HG02938 (cell line): ENCODE results near the gene IQGAP3.
A peak's percentile ranks its signal among the peaks of the same experiment; 100 is the strongest.
"Not testable (repeated sequence)": the region's sequence is repeated elsewhere in the genome, so short reads cannot be mapped to it uniquely, and the experiment has no call there.

Source experiments
- ATAC-seq: cut with Tn5 transposase; IDR thresholded peaks from one replicate; pipeline ENCODE4 v1.9.1; 2021; ENCODE audit warnings: mild to moderate bottlenecking, moderate library complexity; ENCODE audit not compliant: unreplicated experiment

The IQGAP3 gene

DNA sequence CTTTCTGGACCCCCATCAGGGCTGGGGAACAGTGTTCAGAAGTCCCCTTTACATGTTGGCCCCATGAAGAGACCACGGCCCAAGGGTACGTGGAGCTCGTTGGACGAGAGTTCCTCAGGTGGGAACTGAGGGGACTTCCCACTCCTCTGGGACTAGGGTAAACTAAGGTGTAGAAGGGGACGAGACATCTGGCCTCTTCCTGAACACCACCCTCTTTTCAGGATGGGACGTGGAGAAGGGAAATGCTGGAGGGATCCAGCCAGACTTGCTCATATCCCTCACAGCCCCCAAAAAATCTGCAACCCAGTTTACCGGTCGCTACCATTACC is 21.3 kb upstream of the IQGAP3 start:
- no peak for ATAC-seq

DNA sequence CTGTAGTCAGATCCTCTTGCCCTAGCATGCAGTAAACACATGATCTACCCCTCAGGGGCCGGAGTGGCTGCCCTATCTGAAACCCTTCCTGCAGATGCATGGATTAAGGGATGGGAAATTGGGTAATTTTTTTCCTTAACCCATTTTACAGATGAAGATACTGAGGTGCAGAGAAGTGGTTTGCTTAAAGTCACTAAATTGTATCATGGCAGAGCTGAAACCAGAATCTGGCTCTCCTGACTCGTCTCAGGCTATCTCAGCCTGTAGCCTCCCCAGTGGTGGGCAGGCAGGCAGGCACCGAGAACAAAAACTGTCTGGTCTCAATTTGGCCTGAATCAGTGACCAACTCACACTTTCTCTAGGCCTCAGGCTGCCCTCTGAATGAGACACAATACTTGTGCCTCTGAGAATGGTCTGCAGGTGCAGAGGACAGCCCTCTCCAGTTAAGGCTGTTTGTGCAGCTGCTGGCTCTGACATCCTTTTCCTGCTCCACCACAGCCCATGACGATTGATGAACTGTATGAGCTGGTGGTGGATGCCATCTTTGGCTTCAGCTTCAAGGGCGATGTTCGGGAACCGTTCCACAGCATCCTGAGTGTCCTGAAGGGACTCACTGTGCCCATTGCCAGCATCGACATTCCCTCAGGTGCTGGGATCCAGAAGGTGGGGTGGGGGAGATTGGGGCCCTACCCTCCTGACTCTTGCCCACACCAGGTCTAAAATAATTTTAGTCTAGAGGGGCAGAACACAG is 20.7 kb upstream of the IQGAP3 start:
- no peak for ATAC-seq

DNA sequence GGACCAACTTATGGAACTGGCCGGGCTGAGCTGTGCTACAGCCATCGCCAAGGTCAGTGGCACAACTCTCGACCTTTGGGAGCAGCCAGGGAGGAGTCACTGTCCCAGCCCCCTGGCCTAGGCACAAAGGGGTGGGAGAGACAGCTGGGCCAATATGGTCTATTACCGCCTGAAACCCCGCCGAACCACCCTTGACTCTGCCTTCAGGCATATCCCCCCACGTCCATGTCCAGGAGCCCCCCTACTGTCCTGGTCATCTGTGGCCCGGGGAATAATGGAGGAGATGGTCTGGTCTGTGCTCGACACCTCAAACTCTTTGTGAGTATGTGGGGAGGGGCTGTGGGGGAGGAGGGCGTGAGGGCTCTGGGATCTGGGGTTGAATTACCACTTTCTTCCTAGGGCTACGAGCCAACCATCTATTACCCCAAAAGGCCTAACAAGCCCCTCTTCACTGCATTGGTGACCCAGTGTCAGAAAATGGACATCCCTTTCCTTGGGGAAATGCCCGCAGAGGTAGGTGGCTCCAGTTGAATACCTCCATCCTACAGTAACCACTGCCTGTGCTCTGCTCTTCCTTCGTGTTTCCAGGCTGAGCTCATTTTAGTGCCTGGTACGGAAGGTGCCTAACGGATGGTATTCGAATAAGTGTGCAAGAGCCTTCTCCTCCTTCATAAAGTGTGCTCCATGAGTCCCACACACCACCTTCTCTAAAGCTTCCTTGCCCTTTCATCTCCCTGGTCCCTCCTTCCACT is 20.0 kb upstream of the IQGAP3 start:
- ATAC-seq, result no peak

DNA sequence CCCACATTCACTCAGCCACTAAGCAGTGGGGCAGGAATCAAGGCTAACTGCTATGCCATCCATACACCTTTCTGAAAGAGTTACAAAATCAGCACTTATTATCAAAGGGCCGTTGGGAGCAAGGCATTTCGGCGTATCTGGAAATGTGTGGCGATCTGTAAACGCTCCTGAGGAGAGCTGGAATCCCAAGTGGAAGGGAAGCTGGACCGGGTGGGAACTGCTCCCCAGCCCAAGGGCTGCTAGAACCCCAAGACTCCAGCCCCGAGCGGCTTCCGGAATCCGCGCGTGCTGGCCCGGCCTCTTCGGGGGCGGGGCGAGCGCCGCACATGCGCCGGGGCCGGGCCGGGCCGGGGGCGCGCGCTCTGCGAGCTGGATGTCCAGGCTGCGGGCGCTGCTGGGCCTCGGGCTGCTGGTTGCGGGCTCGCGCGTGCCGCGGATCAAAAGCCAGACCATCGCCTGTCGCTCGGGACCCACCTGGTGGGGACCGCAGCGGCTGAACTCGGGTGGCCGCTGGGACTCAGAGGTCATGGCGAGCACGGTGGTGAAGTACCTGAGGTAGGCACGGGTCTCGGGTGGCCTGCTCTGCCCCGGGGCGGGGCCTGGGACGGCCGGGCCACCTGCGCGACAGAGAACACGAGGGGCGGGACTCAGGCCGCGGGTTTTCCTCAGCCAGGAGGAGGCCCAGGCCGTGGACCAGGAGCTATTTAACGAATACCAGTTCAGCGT is 19.2 kb upstream of the IQGAP3 start, which contains the start of gene NAXE:
NAXE (plus strand) TSS at position 345 of the 726 bp plus-strand sequence; CDS start at position 374, 29 bp downstream.
- peak; percentile 73 for ATAC-seq

DNA sequence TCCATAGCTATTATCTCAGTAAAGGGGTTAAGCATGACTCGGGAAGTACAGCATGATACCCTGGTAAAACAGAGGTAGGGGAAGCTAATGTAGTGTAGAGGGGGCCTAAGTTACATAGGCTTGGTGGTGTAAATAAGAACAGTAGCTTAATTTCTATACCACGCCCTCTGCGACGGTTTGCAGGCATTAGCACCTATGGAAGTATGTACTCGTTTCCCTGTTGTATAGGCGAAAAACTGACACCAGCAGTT is 18.7 kb upstream of the IQGAP3 start:
- no peak for ATAC-seq

DNA sequence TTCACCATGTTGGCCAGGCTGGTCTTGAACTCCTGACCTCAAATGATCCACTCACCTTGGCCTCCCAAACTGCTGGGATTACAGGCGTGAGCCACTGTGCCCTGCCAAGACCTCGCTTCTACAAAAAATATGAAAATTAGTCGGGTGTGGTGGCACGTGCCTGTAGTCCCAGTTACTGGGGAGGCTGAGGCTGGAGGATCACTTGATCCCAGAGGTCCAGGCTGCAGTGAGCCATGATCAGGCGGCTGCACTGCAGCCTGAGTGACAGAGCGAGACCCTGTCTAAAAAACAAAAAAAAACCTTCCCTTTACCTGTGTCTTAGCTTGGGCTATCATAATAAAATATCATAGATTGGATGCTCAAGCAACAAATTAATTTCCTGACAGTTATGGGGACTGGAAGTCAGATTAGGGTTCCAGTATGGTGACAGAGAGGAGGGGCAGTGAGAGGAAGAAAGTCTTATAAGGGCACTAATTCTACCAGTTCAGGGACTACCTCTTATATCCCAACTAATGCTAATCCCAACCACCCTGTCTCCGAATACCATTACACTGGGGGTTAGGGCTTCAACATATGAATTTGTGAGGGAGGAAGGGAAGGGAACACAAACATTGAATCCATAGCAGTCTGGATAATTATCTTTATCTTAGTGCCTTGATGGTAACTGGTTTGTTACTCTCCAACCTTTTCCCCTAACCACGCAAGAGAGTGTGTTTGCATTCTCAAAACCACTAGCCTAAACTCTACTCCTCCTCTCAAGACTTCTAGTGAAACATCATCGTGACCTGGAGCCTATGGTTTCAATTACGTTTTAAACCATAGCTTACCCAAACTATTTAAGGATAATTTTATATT is 18.2 kb upstream of the IQGAP3 start:
- ATAC-seq, result no peak

DNA sequence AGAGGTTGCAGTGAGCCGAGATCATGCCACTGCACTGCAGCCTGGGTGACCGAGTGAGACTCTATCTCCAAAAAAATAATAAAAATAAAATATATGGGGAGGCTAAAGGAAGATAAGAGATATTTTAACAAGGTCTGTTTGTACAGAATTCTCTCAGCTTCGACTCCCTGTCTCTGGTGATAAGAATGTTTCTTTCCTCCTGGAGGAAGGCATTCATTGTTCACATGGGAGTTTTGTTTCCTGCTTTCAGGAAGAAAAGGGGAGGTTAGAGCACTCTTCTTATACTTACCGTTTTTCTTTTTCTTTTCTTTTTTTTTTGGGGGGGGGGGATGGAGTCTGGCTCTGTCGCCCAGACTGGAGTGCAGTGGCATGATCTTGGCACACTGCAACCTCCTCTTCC is 17.2 kb upstream of the IQGAP3 start:
- ATAC-seq, result no peak

DNA sequence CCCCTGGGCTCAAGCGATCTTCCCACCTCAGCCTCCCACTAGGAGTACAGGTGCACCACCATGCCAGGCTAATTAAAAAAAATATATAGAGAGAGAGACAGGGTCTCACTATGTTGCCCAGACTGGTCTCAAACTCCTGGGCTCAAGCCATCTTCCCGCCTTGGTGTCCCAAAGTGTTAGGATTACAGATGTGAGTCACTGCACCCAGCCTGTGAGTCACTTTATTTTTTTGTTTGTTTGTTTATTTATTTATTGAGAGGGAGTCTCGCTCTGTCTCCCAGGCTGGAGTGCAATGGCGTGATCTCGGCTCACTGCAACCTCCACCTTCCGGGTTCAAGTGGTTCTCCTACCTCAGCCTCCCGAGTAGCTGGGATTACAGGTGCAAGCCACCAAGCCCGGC is 15.6 kb upstream of the IQGAP3 start:
- ATAC-seq, result not testable (repeated sequence)

DNA sequence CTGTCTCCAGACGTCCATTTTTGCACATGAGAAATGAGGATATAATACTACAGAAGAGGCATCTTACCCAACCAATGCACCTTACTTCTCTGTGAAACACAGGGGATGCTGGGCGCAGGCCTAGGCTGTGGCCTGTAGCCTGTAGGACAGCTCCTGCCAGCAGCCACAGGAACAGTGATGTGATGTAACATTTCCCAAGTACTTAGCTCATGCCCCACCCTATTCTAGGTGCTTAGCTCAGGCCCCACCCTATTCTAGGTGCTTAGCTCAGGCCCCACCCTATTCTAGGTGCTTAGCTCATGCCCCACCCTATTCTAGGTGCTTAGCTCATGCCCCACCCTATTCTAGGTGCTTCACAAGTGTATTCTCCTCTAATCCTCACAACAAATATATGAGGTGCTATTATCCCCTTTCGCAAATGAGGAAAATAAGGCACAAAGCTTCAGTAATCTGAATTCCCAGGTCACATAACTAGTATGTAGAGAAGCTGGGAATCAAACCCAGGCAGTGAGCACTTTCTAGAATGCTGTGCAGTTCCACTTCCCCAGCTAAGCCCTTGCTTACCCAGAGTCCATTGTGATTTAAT is 14.6 kb upstream of the IQGAP3 start:
- no peak for ATAC-seq

DNA sequence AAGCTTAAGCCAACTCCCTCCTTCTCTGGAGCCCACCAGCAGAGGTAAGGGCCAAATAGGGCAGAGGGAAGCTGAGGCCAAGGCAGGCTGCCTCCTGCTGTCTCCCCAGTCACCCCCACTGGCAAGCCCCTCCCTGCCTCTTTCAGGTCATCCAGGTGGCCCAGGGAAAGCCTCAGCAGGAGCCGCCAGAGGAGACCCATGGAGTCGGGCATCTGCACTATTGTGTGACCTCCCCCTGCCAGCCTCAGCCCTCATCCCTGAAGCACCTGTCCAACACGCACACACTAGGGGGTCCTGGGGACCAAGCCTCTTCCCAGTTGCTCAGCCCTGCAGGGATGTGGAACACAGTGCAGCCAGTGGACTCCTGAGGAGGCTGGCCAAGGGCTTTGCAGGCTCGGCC is 14.0 kb upstream of the IQGAP3 start:
- ATAC-seq, result no peak

DNA sequence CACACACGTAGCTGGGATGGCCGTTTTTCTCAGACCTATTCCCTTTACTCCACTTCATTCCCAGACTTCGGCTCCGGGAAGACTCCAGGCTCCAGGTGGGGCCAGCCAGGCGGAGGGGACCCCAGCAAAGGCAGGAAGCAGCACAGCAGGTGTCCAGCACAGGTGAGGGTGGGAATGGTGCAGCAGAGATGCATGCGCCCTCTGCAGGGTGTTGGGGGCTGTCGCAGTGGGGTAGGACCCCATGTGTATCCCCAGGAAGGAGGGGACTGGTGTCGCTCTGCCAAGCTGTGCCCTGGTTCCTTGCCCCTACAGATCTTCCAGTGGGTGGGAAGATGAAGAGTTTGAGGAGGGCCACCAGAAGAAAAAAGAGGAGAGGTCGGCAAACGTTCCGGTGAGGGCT is 12.4 kb upstream of the IQGAP3 start:
- no peak for ATAC-seq

DNA sequence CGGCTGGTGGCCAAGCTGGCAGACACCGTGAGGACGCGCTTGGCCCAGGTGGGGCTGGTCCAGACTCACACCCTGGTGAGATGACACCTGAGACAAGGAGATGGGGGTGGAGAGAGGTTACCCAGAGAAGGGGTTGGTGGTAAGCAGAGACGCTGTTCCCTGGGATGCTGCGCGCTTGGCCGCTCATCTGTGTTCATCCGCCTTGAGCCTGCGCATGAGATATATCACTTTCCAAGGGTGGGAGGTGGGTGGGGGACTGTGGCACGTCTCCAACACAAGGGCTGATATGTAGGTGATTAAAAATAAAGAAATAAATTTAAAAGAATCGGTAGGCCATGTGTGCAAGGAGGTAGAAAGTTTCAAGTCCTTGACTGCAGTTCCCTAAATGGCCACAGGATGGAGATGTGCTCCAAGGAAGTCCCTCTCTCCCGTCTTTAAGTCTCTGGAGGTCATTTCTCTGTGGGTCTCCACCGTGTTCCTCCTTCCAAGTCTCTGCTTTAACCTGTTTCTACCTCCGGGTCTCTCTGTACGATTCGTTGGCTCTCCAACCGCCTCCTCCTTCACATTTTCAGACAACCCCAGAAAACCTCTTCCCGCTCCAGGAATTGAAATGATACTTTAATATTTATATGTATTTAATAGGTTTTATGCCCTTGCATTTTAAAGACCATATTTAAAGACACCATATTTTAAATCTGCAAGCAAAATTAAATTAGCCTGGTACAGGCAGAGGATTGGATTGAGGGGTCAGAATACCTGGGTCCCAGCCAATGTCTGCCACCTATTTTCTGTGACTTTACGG is 11.7 kb upstream of the IQGAP3 start:
- no peak for ATAC-seq

DNA sequence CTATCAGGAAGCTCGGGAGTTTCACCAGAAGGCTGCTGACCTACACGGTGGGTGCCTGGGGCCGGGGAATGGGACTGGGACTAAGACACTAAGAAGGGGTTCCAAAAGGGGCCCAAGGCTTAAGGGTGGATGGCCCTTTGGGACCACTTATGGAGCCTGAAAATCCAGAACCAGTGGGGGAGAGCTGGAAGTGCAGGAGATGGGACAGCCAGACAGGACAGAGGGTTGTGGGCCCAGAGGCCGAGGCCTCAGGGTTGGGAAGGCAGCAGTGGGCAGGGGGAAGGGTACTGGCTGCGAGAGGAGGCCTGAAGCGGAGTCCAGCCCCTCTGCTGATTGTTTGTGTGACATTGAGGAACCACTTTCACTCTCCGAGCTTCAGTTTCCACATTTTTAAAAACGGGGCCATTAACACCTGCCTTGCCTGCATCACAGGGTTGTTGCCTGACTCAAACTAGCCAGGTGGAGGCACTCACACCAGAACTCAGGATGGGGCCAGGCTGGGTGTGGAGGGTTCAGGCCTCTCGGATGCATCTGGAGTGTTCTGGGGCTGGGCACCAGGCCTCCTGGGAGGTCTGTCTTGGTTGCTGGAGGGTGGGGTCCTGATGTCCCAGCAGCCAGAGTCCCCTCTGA is 10.1 kb upstream of the IQGAP3 start:
- no peak for ATAC-seq

DNA sequence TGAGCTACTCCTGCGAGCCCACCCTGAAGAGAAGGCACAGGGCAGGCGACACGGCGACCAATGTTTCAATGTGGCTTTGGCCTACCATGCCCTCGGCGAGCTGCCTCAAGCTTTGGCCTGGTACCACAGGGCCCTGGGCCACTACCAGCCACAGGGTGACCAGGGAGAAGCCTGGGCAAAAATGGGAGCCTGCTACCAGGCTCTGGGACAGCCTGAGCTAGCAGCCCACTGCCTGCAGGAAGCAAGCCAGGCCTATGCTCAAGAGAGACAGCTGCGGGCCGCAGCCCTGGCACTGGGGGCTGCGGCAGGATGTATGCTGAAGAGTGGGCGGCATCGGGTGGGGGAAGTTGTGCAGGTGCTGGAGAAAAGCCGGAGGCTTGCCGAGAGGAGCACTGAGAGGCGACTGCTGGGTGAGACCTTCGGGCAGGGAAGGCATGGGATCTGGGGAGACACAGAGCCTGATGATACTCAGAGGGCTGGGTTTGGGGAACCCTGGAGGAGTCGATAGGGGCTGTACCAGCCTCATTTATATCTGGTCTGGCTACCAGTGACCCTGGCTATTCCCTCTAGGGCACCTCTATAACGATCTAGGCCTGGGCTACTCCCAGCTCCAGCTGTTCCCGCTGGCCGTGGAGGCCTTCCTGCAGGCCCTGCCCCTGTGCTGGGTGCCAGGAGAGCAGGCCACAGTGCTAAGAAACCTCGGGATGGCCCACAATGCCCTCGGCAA is 9.5 kb upstream of the IQGAP3 start:
- ATAC-seq, result no peak

DNA sequence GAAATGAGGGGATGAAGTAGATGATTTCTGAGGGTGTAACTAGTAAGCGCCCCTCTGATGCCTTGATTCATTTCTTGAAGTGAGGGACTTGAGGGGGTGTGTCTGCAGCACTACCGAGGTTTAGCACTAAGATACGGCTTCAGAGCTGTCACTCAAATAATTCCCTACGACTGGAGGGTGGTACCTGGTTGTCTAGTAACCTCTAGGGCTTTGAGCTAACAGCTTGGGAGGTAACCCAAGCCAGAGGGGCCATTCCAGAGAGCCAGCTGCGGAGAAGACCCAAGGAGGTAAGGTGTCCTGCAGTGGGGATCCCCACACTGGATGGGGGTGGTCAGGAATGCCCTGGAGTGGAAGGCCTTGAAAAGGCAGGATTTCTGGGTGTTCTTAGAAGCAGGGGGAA is 7.1 kb upstream of the IQGAP3 start, which contains the start of gene TTC24:
TTC24 (plus strand) TSS at position 252 of the 400 bp plus-strand sequence. CDS start 1,642 bp downstream, outside the sequence.
- no peak for ATAC-seq

DNA sequence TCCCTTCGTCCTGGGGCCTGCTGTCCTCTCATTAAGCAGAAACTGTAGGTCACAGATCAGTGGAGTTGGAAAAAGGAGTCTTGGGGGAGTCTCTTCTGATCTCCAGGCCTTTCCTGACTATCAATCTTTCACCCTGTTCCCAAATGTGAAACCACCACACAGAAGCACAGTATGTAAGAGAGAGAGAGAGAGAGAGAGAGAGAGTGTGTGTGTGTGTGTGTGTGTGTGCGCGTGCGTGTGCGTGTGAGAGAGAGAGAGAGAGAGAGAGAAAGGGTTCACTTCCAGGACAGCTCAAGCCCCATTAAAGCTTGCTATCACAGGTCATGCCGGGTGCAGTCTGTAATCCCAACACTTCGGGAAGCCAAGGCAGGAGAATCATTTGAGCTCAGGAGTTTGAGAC is 5.7 kb upstream of the IQGAP3 start:
- no peak for ATAC-seq

DNA sequence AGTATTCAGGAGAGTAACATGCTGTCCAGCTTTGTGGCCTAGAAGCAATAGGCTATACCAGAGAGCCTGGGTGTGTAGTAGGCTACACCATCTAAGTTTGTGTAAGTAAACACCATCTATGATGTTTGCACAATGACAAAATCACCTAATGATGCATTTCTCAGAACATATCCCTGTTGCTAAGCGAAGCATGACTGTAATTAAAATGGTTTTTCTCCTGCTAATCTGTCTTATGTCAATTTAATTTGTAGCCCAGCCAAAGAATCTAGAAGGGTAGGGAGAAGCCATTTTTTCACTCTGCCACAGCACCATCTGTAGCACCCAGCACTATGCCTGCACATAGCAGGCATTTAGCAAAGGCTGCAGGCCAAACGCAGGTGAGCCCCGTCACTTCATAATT is 5.2 kb upstream of the IQGAP3 start:
- ATAC-seq, result no peak

DNA sequence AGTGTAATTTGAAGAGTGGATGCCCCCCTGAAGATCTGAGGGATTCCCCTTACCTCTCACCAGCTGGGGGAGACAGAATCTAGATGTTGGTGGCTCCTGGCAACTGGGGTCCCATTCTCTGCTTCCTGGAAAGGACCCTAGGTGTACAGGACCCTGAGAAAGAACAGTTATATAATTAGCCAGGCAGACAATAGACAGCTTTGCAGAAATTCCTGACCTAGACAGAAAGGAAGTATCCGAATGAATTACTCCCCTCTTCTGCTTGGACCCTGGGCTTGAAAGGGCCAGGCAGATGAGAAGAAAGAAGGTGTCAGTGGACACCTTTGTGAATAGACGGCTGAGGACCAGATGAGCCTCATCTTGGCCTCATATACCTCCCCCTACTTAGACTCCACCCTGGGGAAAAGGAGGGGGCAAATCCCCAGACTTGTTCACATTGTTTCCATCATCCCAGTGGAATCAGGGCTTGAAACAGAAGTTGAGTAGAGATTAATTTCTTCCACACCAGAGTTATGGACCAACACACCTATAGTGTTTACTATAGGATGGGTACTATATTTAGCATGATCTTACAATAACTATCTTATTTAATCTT is 1.8 kb upstream of the IQGAP3 start:
- no peak for ATAC-seq

DNA sequence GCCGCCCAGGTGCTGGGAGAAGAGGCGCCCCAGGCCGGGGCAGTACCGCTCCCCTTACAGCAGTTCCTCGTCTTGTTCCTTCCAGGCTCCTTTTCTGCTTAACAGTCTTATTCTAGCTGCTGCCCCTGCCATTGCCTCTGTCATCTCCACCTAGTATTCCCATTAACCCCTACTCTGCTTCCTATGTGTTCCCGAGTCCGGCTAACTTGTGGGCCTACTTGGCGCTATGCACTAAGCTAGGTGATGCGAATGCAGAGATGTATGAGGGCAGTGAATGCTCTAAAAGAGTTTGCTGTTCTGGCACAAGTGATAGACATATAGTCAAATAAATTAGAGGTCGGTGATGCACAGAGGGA is 276 bp upstream of the IQGAP3 start:
- no peak for ATAC-seq
